ENCODE measurements around the gene C9orf57.
"Not testable (repeated sequence)": the region's sequence is repeated elsewhere in the genome, so short reads cannot be mapped to it uniquely, and the experiment has no call there.

Gene C9orf57

GRCh38 chr9:72013292-72013760 is 47.1 kb downstream of the C9orf57 start:
- H3K36me3 ChIP-seq (ENCODE audit: control insufficient read depth, insufficient read depth, low read length), result no peaks in the 10 kb centered on the region
- no peak overlapping the region for H3K9ac ChIP-seq (ENCODE audit: low read length)
- no peak overlapping the region for H3K4me3 ChIP-seq (ENCODE audit: low read length)
- H3K4me1 ChIP-seq (ENCODE audit: control insufficient read depth, insufficient read depth, low read length), result peaks cover 9% of the 10 kb centered on the region
- H3K27me3 ChIP-seq (ENCODE audit: control insufficient read depth, insufficient read depth, low read length), result no peaks in the 10 kb centered on the region
- H3K9me3 ChIP-seq (ENCODE audit: control insufficient read depth, low read length), result no peaks in the 10 kb centered on the region

- Histone ChIP-seq H3K36me3 (ENCODE audit: control insufficient read depth, insufficient read depth, low read length) (no peaks in the 10 kb centered on the region), H3K4me1 (ENCODE audit: control insufficient read depth, insufficient read depth, low read length) (peaks cover 9% of the 10 kb centered on the region), H3K27me3 (ENCODE audit: control insufficient read depth, insufficient read depth, low read length) (no peaks in the 10 kb centered on the region), H3K4me3 (ENCODE audit: low read length) (no peak overlapping the region), H3K9ac (ENCODE audit: low read length) (no peak overlapping the region), H3K9me3 (ENCODE audit: control insufficient read depth, low read length) (no peaks in the 10 kb centered on the region)
These were observed 47.8 kb downstream of the C9orf57 start for GRCh38 chr9:72012646-72013045.

GRCh38 chr9:72007726-72008125 is 52.7 kb downstream of the C9orf57 start:
- not testable (repeated sequence) for H3K27me3 ChIP-seq (ENCODE audit: control insufficient read depth, insufficient read depth, low read length); H3K36me3 ChIP-seq (ENCODE audit: control insufficient read depth, insufficient read depth, low read length); H3K9ac ChIP-seq (ENCODE audit: low read length); H3K9me3 ChIP-seq (ENCODE audit: control insufficient read depth, low read length); H3K4me1 ChIP-seq (ENCODE audit: control insufficient read depth, insufficient read depth, low read length); H3K4me3 ChIP-seq (ENCODE audit: low read length)

- no peaks in the 10 kb centered on the region for H3K4me1 ChIP-seq (ENCODE audit: control insufficient read depth, insufficient read depth, low read length)
- no peak overlapping the region for H3K9ac ChIP-seq (ENCODE audit: low read length)
- H3K27me3 ChIP-seq (ENCODE audit: control insufficient read depth, insufficient read depth, low read length), result no peaks in the 10 kb centered on the region
- H3K9me3 ChIP-seq (ENCODE audit: control insufficient read depth, low read length), result no peaks in the 10 kb centered on the region
- H3K36me3 ChIP-seq (ENCODE audit: control insufficient read depth, insufficient read depth, low read length), result no peaks in the 10 kb centered on the region
- H3K4me3 ChIP-seq (ENCODE audit: low read length), result no peak overlapping the region
These were observed 53.9 kb downstream of the C9orf57 start for GRCh38 chr9:72006501-72006900.

GRCh38 chr9:72005451-72005850 is 55.0 kb downstream of the C9orf57 start:
- Histone ChIP-seq H3K9me3 (ENCODE audit: control insufficient read depth, low read length) (no peaks in the 10 kb centered on the region), H3K4me3 (ENCODE audit: low read length) (no peak overlapping the region), H3K36me3 (ENCODE audit: control insufficient read depth, insufficient read depth, low read length) (no peaks in the 10 kb centered on the region), H3K27me3 (ENCODE audit: control insufficient read depth, insufficient read depth, low read length) (no peaks in the 10 kb centered on the region), H3K9ac (ENCODE audit: low read length) (no peak overlapping the region), H3K4me1 (ENCODE audit: control insufficient read depth, insufficient read depth, low read length) (no peaks in the 10 kb centered on the region)

Measured in mucosa of stomach (tissue), 1 donor.